SIG-M5 treated with dmso at 0.1 percent for 504 hours (cell line): Measurements from ENCODE around the gene PAX8.

ENCODE experiments used
- DNase-seq: peaks from one replicate; lab custom pipeline; 2025; ENCODE audit not compliant: unreplicated experiment; lab: John Stamatoyannopoulos, UW

Gene PAX8

DNA sequence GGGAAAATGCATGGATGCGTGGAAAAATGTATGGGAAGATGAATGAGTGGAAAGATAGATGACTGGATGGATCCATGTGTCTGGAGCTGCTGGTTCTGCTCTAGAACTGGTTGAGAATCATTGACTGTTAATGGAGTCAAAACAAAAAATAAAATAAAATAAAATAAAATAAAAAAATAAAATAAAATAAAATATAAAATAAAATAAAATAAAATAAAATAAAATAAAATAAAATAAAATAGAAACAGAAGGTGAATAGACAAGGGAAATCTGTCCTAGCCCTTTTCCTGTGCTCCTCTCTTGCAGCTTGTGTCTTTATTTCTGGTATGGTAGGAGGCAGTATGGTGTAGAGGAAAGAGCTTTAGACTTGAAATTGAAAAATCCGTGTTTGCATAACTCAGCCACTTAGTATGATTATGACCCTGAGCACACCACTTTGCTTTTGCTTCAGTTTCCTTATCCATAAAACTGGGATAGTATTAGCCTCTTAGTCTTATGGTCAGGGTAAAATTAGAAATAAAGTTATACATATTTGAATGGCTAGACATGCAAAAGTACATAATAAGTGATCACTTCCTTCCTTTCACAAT is 54.0 kb downstream of the PAX8 start:
- DNase-seq, result no peak

DNA sequence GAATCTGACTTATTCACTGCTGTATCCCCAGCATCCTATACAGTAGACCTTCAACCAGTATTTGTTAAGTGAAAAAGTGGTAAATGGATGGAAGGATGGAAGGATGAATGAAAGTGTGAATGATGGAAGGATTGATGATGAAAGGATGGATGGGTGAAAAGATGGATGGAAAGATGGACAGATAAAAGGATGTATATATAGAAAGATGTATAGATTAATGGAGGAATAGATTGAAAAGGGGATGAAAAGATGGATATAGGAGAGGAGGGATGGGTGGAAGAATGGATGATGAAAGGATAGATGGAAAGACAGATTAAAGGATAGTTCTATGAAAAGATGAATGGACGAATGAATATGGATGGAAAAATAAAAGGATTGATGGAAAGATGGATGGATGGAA is 54.9 kb downstream of the PAX8 start:
- no peak for DNase-seq

DNA sequence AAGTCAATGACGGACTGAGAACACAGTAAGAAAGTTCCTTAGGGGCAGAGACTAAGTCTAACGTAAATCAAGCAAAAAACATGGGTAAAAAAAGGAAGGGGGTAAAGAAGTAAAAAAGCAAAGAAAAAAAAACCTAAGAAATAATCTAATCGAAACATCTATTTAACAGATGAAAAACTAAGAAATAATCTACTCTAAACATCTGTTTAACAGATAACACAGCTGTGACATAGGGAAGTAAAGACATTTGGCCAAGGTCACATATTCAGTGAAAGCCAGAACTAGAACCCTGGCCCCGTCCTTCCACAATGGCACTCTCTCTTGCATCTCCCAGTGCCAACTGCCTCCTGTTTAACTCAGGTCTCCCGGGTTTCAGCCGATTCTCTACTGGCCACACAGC is 56.9 kb downstream of the PAX8 start:
- no peak for DNase-seq

DNA sequence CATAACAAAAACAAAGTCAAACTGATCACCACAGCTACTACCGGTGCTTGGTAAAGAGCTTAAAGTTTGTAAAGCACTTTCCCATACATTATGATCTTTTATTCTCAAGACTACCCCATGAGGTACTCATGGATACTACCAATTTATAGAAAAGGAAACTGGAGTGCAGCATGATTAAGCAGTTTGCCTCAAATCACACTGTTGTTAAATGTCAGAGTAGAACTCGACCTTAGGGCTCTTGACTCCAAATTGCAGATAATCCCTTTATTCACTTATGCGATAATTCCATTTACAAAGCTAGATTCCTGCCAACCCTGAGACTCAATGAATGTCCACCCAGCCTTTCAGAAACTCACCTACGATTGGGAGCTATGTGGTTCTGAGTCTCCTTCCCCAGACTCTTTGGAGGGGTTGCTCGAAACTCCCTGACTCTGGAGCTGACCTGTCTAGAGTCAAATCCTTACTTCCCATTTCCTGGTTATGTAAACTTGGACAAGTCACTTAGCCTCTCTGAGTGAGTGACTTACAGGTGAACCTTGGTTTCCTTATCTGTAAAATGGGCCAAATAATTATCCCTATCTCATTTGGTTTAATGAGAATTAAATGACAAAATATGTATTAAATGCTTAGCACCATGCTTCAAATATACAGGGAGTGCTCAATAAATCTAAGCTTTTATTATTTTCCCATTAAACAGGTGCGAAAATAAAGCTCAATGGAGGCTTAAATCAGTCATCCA is 57.6 kb downstream of the PAX8 start:
- DNase-seq, result no peak

DNA sequence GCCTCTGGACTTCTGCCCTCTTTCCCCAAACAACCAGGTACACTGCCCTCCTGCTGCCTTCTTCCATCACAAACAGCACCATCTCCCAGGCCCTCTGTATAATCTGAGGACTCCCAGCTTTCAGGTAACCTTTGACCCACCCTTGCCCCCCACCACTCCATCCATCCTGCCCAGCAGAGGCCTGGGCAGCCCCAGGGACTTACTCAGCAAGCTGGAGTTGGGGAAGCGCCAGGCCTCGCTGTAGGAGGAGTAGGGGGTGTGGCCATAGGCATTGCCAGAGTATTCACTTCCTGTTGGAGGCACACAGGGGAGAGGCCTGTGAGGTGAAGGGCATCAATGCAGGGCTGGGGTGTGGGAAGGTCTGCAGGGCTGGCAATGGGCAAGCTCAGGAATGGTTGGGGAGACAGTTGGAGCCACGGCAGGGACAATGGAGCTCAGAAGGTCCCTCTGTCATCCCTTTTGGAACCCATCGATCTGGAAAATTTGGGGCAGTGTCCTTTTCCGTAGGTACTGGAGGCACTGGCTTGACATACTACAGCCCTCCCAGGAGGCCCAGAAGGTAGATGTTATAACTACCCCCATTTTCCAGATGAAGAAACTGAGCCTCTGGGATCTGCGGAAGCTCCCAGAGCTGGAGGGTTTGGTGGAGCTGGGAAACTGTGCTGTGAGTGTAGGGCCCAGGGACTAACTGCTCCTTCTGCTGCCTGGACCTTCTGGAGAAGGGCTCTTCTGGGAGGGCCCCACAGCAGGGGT is 58.7 kb downstream of the PAX8 start:
- no peak for DNase-seq

DNA sequence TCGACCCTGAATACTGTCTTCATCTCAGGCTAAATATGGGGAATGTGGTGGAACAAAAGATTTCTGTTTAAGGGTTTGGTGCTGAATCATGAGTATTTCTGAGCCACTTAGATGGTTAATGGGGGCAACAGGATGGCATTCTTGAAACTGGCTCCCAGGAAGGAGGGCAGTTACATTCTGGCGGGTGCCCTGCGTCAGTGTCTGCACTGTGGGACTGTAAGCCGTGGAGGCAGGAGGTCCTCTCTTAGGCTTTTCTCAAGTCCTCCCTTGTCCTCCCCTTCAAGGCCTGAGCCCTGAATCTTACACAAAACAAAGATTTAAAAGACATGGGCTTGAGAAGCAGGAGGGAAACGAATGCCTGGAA is 59.2 kb downstream of the PAX8 start:
- DNase-seq, result no peak

DNA sequence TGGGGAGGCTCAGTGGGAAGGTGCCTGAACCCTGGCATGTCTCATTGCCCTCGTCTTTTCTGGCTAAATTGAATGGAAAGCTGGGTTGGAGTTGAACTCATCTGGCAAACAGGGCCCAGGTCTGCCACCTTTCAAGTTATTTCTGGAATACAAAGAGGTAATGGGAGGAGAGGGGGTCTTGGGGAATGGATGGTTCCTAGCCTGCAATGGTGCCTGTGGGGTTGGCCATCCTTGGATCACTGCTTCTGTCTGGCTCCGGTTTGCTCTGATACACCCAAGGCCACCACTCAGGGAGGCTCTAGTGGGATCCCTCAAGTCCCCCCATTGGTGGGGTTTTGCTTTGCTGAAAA is 59.7 kb downstream of the PAX8 start:
- no peak for DNase-seq

DNA sequence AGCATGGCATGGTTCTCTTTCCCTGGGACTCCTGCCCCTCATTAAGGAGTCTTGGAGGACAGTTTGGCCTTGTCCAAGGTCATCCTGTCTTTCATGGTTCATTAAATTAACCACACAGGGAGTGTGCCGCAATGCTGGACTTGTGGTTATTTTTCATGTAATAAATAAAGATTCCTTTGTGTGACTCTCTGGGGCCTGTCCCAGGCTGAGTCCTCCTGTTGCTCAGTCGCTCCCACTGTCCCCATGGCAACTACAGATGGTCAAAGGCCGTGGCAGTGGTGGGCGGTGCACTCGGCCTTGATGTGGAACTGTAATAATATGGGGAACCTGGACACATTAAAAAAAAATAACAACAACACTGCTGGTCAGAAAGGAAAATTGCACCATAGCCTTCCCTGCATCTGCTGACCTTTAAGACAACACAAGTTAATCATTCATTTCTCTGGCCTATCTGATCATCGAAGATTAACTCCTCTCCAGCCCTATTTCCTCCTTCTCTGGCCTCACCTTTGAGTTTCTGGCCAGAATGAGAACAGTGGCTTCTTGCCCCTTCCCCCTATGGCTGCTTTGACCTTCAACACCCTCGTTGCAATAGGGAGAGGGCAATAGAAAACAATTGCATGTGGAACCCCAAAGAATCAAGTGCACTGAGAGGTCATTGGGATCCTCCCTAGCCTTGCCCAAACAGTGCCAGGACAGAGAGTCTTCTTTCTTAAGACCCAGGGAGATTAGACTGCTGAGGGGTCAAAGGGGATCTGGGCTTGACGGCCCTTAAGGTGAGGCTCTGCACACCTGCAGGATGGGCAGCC is 60.2 kb downstream of the PAX8 start:
- no peak for DNase-seq

DNA sequence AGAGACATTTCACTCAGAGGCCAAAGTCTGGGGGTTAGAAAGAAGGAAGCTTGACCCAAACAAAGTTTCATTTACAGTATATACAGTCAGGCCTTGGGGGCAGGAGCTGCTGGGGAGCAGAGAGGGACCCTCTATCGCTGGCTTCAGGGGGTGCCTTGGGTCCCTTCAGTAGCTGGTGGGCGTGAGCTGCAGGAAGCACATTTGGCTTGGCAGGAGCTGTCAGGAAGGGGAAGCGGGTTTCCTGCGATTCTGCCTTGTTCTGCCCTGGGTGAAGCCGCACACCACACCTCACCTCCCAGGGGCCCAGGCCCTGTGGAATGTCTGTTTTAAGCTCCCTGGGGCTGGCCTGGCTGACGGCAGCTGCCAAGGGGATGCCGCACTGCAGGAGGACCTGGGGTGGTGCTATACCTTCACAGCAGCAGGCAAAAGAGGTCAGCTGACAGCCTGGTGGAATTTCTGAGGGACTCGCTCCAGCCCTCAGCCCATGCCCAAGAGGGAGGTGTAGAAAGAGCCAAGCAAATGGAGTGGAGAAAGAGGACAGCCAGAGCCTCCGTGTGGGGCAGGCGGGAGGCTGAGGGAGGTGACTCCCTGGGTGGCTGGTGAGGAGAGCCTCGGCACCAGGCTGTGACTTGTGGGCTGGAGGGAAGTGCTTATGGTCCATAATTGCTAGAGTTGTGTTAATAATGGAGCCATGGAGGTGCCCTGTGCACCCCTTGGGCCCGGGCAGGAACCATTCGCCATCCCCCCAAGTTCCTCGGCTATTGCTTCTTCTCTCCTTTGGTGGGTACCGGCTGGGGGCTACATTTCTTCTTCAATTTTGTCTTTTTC is 61.1 kb downstream of the PAX8 start:
- no peak for DNase-seq

DNA sequence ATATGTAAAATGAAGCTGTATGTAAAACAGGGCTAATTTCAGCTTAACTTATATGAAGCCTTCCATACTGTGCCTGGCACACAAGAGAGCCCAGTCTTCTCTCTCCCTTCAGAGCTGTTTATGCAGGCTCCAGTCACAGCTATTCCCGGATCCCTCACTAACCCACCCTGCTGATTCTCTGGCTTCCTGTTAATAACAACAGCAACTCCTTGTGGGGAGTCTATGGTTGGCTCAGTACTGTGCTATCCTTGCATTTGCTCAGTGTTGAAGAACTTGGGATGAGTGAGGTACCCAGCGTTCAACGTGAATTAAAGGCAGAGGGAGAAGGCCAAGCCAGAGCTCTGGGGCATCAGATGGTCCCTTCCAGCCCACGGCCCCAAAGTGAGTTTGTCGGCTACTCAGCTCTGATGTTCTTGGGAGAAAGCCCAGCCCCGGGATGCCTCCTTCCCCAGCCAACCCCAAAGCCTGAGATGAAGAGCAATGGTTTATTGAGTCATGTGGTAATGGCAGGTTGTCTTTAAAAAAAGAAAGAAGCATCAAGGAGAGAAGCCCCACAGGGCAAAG is 61.7 kb downstream of the PAX8 start:
- no peak for DNase-seq

DNA sequence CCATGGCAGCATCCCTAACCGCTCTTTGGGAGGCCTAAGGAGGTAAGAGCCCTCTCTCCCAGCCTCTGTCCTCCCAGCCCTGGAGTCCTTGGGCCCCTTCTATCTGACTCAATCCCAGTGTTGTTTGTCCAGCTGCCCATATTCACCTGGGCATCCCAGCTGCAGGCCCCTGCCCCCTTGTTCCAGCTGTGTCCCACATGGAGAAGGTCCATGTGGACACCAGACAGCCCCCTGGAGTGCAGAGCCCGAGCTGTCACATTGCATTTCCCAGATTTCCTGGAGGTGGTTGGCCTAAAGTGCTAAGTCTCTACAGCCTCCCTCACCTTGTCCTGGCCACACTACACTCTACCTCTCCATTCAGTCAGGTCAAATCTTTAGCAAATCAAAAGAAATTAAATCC is 62.4 kb downstream of the PAX8 start:
- no peak for DNase-seq

DNA sequence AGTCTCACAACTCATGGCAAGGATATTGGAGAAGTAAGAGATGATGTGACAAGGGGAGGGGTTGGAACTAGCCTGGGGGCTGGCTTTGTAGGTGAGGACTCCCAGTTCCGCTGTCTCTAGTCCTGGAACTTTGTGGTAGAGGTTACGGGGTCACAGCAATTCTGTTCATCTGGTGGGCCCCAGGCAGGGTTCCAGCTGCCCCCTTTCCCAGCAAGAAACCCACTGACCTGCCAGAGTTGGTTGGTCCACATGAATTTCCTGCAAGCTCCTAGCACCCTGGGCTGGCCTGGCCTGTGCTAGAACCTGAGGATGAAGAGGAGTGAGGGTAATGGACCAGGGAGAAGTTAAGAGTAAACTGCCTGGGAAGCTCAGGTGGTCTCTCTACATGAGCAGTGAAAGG is 63.7 kb downstream of the PAX8 start:
- no peak for DNase-seq

DNA sequence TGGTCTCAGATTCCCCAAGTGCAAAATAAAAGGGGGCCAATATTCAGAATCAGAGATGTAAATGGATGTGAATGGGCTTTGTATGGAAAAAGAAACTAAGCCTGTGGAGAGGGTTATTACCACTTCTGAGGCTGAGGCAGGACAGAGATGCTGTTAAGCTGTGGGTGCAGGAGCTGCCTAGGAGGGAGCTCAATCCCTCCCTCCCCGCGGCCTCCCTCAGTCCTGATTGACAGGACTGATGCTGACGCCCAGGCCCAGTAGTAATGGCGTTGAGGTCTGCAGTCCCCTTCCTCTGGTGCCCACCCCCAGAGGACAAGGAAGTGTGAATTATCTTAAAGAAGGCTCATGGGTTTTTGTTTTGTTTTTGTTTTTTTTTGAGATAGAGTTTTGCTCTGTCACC is 64.6 kb downstream of the PAX8 start:
- no peak for DNase-seq

DNA sequence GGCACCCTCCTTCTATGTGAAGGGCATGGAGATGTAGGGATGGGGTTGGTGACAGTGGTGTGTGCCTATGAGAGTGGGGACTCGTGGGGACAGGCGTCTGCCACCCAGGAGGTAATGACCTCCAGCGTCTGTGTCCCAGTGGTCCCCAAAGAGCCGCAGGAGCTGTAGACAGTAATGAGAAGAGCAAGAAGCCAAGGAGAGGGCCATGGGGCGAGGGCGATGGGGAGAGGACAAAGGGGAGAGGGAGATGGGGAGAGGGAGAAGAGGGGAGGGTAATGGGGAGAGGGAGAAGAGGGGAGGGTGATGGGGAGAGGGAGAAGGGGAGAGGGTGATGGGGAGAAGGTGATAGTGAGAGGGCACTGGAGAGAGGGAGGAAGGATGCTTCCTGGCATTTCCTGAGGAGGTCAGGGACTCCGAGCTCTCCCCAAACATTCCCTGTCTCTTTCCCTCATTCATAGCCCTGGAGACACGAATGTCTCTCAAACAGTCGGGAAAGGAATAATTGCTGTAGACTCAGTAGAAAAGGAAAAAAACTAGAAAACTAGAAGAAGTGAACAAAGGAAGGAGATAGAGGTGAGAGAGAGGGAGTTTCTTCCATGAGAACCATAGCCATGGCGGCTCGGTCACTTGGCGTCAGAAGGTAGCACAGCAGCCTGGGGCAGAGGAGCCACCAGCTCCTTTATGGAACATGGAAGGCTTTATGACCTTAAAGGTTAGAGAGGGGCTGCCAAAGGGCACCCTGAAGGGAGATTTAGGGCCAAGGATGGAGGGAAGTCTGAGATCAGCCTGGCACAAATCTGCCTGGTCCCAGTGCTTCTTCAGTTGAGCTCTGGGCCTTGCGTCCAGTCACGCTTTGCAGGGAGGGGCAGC is 65.4 kb downstream of the PAX8 start:
- no peak for DNase-seq

DNA sequence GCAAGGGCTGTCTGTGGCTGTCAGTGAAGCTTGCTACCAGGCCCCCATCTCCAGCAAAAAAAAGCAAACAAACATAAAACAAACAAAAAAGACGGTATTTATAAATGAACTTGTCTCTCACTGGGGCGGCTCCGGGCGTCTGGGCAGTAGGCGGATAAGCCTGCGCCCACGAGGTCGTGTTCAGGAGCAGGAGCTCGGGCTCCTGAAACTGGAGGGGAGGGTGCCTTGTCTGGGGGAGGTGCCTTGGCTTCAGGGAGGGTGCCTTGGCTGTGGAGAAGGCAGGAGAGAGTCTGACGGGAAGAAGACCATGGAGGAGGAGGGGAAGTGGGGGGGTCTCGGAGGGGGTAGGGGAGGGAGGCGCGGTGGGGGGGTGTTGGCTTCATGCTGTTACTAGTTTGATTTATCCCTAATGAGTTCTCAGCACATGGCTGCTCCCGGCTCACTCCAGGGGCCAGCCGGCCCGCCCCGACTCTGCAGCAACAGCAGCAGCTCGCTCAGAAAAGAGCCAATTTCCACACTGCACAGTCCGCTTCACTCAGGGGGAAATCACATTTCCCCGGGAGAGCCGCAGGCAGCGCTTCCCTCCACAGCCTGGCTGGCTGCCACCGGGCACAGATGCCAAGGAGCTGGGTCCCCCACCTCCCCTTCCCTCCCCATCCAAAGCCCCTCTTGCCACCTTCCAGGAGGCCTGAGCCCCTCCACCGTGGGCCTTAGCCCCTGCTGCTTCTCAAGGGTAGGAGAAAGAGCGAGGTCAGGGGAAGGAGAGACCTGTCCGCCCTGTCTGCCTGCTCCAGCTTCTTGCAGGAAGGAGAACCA is 66.3 kb downstream of the PAX8 start:
- DNase-seq, result no peak

DNA sequence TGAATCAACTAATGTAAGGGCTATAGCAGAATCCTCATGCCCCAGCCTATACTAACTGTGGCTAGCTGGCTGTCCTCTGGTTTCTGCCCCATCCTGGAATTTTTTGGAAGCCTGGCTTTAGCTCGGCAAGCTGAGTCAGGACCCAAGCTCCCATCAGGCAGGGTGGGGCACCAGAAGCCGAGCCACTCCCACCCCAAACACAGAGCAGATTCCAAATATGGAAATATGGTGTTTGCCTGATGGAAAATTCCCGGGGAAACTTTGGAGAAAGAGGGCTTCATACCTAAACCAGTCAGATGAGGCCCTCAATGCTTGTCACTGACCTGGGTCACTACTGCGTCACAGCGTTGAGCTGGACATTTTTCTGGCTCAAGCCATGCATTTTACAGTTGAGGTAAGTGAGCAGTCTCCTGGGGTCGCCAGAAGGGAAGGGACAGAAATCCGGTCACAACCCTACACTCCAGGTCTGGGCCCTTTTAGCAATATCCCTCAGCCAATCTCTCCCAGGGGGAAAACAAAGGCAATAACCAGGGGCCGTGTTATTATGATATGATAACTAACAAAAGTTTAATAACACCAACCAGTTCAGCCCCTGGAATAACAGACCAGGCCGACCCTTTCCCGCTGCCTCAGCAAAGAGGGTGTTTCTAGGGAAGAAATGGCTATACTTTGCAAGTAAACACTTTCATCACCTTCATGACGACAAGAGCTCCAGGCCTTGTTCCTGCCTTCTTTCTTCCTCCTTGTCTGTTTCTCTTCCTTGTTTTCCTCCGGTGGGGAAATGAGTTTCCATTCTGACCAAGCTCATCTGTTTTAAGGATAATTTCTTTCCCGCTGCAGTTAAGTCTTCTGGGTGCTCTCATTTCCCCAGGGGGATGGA is 67.3 kb downstream of the PAX8 start:
- no peak for DNase-seq

DNA sequence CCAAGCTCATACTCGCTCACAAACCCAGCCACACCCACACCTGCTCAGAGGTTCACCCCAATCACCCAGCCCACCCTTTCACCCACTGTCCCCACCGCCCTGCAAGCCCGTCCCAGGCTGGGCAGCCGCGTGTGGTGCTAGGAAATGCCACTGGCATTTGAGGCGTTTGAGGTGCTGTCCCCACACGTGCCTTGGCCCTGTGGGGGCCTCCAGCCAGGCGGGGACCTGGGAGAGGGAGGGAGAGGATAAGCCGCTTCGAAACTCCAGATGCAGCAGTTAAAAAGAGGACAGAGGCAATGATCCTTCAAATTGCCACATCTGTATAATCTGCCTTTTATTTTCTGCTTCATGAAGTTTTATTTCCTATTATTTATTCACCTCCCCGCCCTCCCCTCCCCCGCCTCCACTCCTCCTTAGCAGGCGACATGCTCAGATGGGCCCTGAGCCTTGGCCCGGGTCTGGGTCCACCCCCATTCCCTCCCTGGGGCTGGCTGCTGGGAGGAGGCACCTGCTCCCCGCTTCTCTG is 69.0 kb downstream of the PAX8 start:
- no peak for DNase-seq
